Measurements from ENCODE around the gene EPHA3.

DNA sequence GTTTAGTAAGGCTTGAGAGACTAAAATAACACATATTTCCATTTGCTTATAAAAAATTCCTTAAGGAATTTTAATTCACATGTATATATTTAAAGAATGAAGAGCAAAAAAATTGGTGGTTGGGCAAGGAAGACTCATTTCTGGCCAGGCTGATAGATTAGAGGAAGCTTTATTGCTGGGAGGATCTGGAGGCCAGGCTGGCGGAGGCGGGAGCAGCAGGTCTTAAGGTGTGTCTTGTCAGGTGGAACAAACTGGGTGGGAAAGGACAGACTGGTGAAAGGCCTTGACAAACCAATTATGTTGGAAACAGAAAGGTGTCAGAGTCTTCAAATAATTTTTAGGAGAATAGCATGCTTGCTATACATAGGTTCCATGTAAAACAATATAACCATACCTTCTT, 124.7 kb downstream of the EPHA3 start:
- TF ChIP-seq, protein P1, sequence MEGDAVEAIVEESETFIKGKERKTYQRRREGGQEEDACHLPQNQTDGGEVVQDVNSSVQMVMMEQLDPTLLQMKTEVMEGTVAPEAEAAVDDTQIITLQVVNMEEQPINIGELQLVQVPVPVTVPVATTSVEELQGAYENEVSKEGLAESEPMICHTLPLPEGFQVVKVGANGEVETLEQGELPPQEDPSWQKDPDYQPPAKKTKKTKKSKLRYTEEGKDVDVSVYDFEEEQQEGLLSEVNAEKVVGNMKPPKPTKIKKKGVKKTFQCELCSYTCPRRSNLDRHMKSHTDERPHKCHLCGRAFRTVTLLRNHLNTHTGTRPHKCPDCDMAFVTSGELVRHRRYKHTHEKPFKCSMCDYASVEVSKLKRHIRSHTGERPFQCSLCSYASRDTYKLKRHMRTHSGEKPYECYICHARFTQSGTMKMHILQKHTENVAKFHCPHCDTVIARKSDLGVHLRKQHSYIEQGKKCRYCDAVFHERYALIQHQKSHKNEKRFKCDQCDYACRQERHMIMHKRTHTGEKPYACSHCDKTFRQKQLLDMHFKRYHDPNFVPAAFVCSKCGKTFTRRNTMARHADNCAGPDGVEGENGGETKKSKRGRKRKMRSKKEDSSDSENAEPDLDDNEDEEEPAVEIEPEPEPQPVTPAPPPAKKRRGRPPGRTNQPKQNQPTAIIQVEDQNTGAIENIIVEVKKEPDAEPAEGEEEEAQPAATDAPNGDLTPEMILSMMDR (IDR thresholded peaks at IDR 0.05): no peak
- TF ChIP-seq POLR2AphosphoS5 (IDR thresholded peaks at IDR 0.05): no peak
